Chondrocyte (in vitro differentiated cells): Measurements from ENCODE around the gene RERE. TPM values are rescaled to one million over a fixed set of nuclear protein-coding genes. Genes with fewer than 3 reads are reported as not detected.

Experiments used
- DNase-seq: peaks from one replicate; pipeline ENCODE4 v3.0.0; 2021; ENCODE audit warnings: mixed read lengths, low spot score
- H3K27ac Mint-ChIP-seq: one replicate; pipeline ENCODE4 v1.8.0; 2021; ENCODE audit warnings: mild to moderate bottlenecking, moderate library complexity, mixed read lengths; ENCODE audit not compliant: unreplicated experiment
- H3K27me3 Mint-ChIP-seq: 2 replicates; pipeline ENCODE4 v1.8.0; 2021; ENCODE audit warnings: low read depth, mixed read lengths
- H3K36me3 Mint-ChIP-seq: 2 replicates; pipeline ENCODE4 v1.8.0; 2021; ENCODE audit warnings: low read depth, mixed read lengths
- H3K4me1 Mint-ChIP-seq: 2 replicates; pipeline ENCODE4 v1.8.0; 2021; ENCODE audit warnings: low read depth, mild to moderate bottlenecking, mixed read lengths
- H3K4me3 Mint-ChIP-seq: one replicate; pipeline ENCODE4 v1.8.0; 2021; ENCODE audit warnings: mild to moderate bottlenecking, moderate library complexity, mixed read lengths; ENCODE audit not compliant: unreplicated experiment
- H3K9me3 Mint-ChIP-seq: 2 replicates; pipeline ENCODE4 v1.8.0; 2021; ENCODE audit warnings: low read depth, mixed read lengths
- total RNA-seq: library from RNA; stranded (reverse); gene quantifications from 3 replicates; pipeline ENCODE4 v1.2.1, GENCODE V29; 2021
- TF ChIP-seq, protein P1 (sequence below): fragments of 200-600 bp; sonication (generic); IDR thresholded peaks from 2 replicates; pipeline ENCODE4 v1.5.0; 2021; ENCODE audit warnings: antibody characterized with exemption, mild to moderate bottlenecking, moderate library complexity

Gene RERE
- total RNA-seq, 1 donor from 2014 or later: 64.9 TPM

DNA sequence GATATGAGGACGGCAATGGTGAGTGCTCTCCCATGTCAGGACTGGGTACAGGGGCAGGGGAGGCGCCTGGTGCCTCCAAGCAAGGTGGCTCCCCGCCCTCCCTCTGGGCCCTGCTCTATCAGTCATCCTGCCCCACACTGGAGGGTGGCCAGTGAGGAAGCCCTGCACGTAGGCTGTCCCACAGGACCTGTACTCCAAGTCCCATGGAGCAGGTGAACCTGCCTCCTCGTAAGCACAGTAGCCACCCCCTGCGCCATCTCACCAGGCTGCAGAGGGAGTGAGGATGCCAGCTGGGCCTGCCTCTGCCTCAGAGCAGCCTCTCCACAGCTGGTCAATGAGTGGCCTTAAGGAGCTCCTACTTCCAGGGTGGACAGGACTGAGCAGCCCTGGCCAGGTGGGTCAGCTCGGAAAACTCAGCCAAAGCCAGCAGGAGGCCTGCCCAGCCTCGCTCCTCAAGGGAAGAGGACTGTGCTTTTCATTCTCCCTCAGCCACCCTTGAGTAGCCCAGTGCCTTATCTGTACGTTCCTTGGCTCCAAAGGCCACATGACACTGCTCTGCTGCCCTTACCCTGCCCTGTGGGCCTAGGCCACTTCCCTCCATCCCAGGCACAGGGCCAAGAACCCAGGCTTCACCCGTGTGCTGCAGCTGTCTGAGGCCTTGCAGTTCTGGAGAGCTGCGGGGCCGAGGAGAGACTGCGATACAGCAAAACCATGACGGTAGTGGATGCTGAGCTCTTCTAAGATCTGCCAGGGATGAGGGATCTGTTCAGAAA, 459.9 kb downstream of the RERE start:
- no peak for DNase-seq
- H3K27ac Mint-ChIP-seq: no peak overlapping the region
- peaks cover 36% of the 10 kb centered on the region for H3K36me3 Mint-ChIP-seq
- no peaks in the 10 kb centered on the region for H3K4me1 Mint-ChIP-seq
- TF ChIP-seq, protein P1, sequence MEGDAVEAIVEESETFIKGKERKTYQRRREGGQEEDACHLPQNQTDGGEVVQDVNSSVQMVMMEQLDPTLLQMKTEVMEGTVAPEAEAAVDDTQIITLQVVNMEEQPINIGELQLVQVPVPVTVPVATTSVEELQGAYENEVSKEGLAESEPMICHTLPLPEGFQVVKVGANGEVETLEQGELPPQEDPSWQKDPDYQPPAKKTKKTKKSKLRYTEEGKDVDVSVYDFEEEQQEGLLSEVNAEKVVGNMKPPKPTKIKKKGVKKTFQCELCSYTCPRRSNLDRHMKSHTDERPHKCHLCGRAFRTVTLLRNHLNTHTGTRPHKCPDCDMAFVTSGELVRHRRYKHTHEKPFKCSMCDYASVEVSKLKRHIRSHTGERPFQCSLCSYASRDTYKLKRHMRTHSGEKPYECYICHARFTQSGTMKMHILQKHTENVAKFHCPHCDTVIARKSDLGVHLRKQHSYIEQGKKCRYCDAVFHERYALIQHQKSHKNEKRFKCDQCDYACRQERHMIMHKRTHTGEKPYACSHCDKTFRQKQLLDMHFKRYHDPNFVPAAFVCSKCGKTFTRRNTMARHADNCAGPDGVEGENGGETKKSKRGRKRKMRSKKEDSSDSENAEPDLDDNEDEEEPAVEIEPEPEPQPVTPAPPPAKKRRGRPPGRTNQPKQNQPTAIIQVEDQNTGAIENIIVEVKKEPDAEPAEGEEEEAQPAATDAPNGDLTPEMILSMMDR: no peak
- no peak overlapping the region for H3K4me3 Mint-ChIP-seq
- H3K27me3 Mint-ChIP-seq: no peaks in the 10 kb centered on the region
- H3K9me3 Mint-ChIP-seq: no peaks in the 10 kb centered on the region

DNA sequence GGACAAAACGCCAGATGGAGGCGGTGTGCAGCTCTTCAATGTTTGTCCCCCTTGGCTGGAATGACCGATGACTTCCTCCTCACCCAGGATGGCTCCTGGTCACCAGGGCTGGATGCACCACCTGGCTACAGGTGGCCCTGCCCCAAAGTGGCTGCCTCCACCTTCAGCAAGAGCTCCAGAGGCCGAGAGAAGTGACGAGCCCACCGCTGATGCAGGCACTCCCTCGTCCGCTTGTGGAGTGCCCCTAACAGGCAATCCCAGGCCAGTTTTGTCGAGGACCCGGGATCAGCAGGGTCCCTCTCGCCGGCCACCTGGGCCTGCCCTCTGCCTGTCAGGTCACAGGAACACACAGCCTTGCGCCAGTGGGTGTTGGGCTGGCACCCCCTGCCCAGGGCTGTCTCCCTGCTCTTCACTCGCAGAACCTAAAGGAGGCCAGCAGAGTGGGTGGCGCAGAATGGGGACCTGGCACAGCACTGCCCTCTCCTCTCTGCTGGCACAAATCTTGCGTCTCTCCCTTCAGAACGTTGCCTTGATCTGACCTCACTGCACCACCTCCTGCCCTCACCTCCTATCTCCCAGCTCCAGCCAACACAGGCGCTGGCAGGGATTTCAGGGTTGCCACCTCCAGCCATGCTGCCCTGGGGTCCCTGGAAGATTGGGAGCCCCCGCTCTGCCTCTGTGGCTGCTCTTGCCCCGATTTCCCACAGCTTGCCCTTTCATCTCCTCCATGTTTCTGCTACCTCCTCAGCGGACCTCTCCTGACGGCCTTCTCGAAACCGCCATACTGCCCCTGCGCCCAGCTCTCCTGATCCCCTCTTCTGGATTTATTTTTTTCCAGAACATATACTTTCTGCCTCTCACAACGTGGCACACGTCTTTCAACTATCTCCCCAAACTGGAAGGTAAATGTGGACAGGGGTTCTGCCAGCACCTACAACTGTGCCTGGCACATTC, 460.9 kb downstream of the RERE start:
- Mint-ChIP-seq H3K27ac (no peak overlapping the region), H3K9me3 (no peaks in the 10 kb centered on the region), H3K27me3 (no peaks in the 10 kb centered on the region), H3K36me3 (peaks cover 36% of the 10 kb centered on the region), H3K4me1 (no peaks in the 10 kb centered on the region), H3K4me3 (no peak overlapping the region)
- peak; percentile 83 for DNase-seq
- TF ChIP-seq, protein P1: no peak

DNA sequence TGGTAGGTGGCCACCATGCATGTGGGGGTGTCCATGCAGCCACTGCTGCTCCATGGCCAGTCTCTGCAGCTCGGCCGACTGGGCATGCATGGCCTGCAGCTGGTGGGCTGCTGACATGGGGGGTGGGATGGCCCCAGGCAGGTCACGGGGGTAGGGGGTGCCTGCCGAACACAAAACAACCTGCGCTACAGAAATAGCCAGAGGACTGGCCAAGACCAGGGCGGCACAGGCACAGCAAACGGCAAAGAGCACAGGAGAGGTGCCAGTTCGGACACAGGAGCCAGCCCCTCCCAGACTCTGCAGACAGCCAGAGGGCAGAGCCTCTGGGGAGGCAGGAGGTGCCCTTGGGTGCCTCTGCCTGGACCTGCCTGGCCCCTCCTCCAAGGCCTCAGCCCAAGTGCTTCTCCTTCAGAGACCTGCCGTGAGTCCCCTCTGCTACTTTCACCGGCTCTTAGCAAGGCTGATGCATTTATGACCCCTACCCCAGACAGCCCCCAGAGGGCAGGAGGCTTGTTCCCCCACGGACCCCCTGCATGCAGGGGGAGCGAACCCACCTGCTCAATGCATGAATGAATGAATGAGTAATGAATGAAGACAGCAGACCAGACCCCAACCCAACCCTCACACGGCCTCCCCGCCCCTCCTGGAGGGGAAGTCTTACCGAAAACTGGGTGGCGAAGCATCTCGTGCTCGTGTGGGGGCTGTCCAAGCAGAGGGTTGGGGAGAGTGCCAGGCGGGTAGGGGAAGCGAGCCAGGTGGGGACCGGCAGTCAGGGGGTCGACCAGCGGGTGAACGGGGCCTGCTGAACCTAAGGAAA, 461.8 kb downstream of the RERE start:
- Mint-ChIP-seq H3K9me3 (no peaks in the 10 kb centered on the region), H3K4me1 (no peaks in the 10 kb centered on the region), H3K27ac (peak overlapping the region; percentile 22), H3K27me3 (no peaks in the 10 kb centered on the region), H3K36me3 (peaks cover 33% of the 10 kb centered on the region), H3K4me3 (no peak overlapping the region)
- TF ChIP-seq, protein P1: no peak
- no peak for DNase-seq

DNA sequence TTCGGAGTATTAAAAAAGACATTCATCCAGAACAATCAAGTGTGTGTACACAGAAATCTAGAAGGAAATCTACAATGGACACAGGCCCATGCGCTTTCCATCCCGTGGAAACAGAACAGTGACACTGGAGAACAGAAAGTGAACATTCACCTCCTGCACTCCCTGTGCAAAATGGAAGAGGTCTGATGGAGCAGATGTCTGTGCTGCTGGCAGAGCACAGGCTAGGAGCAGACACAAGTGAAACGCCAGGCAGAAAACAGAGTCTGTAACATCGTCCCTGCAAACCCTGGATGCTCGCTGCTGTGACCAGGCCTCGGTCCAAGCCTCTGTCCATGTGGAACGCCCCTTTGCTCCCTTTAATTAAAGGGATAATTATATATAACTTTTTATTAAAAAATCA, 463.4 kb downstream of the RERE start:
- no peak overlapping the region for H3K27ac Mint-ChIP-seq
- no peaks in the 10 kb centered on the region for H3K4me1 Mint-ChIP-seq
- TF ChIP-seq, protein P1: no peak
- no peaks in the 10 kb centered on the region for H3K27me3 Mint-ChIP-seq
- DNase-seq: no peak
- H3K36me3 Mint-ChIP-seq: peaks cover 32% of the 10 kb centered on the region
- H3K4me3 Mint-ChIP-seq: no peak overlapping the region
- no peaks in the 10 kb centered on the region for H3K9me3 Mint-ChIP-seq
